Measurements from ENCODE around the gene MCF2L.

MCF2L gene

DNA sequence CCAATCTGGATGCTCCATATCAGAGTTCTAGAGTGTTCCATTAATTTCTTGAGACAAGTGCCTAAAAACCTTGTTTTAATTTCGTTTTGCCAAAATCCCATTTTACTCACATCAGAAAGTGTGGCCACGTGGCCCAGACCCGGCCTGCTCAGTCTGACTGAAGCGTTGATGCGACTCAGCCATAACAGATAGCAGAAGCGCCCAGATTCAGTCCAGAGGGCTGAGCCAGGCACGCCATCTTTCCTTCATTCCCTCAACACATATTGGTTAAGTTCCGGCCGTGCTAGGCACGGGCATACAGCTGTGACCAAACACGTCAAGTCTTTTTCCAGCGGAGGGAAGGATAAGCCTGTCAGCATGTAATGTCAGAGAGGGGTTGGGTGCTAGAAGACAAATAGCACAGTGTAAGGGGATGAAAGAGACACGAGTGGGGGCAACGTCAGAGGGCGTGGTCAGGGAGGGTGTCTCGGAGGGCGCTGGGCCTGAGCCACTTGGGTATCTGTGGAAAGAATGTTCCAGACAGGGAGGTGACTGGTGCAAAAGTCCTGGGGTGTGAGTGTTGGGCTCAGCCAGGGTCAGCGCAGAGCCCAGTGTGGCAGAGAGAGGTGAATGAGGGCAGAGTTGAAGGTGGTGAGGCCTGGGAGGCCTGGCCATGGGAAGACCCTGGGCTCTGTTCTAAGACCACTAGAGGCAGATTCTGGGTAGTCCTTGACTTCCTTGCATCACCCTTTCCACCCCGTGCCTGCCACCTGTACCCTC lies 156.7 kb downstream of the MCF2L start:
- DNase-seq (ENCODE audit: low spot score): no peak

DNA sequence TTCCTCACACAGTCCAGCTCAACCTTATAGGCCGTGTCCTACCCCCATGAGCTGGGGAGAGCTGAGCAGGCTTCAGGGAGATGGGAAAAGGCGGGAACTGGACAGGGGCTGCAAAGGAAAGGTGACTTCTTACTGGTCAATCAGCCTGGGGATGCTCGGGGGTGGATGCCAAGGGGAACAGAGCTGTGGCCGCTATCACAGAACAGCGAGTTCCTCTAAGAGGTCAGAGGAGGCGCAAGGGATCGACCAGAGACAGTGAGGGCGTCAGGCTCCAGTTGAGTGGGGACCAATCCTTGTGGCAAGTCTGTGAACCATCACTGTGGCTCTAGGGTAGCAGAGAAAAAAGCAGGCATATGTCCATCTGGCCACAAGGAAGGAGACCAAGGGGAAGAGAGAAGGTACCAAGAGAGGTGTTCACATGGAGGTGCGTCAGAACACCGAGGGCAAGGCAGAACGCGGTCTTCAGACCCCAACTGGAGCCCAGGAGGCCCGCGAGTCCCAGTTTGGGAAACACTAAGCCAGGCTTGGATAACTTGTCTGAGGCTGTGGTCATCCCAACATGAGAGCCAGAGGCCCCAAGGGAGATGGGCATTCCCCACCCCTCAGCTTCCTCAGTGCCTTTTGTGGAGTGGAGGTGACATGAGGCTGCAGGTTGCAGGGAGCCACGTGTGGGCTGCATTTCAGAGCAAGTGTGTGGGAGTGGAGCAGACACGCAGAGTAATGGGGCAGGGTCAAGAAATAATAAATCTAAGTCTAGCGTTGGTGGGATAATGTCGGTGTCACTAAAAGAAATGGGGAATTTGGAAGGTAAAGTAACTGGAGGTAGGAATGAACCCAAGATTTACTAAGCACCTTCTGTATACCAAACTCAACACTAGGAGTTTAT lies 157.5 kb downstream of the MCF2L start:
- DNase-seq (ENCODE audit: low spot score): no peak

DNA sequence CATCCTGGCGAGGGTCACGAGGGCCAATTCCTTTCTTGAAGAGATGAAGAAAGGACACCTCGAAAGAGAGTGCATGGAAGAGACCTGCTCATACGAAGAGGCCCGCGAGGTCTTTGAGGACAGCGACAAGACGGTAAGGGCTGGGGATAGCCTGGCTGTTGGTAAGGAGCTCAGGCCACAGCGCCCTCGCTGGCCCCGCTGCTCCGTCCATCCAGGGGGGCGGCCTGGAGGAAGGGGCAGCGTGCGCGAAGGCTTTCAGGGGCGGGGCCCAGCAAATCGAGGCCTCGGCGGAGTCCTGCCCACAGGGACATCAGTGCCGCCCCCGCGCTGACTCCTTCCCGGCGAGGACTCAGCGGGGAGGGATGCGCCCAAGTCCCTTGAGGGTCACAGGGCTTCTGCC lies 160.5 kb downstream of the MCF2L start:
- DNase-seq (ENCODE audit: low spot score): no peak

DNA sequence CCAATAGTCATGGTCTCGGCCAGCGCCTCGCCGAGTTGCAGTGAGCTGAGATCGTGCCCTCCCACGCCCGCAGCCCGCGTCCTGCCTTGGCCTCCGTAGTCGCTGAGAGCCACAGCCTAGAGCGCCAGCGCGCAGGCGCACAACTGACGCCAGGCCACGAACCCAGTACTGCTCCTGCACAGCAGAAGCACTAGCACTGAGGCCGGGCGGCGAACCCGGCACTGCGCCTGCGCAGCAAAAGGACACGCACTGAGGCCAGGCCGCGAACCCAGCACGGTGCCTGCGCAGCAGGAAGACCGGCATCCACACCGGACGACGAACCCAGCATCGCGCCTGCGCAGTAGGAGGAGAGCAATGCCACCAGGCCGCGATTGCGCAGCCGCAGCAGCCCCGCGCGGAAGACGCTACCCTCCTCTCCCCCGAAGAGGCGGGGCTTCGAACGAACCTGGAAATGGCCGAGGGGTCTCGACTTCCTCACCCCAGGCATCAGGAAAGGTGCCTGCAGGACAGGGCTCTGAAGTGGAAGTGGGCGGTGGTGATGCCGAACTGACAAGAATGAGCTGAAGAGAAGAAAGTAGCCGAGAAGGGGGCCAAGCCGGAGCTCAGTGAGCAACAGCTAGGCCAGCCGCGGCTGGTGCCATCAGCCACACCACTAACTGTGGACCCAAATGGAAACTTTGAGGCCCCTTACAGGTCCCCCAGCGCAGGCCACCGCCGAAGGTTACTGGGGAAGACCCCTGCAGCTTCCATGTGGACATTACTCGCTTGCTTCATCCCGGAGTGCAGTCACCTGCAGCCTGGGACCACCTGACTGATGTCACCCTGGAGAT lies 161.1 kb downstream of the MCF2L start:
- no peak for DNase-seq (ENCODE audit: low spot score)

DNA sequence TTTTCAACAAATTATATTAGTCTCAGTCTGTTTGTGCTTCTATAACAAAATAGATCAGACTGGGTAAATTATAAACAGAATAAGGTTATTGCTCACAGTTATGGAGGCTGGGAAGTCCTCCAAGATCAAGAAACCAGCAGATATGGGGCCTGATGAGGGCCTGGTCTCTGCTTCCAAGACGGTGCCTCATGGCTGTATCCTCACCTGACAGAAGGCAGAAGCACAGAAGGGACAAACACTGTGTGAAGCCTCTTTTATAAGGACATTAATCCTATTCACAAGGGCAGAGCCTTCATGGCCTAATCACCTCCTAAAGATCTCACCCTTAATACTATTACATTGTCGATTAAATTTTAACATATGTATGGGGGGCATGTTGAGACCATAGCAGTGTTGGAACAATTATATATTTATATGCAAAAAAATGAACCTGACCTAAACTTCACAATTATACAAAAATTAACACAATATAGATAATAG lies 166.3 kb downstream of the MCF2L start:
- no peak for DNase-seq (ENCODE audit: low spot score)

DNA sequence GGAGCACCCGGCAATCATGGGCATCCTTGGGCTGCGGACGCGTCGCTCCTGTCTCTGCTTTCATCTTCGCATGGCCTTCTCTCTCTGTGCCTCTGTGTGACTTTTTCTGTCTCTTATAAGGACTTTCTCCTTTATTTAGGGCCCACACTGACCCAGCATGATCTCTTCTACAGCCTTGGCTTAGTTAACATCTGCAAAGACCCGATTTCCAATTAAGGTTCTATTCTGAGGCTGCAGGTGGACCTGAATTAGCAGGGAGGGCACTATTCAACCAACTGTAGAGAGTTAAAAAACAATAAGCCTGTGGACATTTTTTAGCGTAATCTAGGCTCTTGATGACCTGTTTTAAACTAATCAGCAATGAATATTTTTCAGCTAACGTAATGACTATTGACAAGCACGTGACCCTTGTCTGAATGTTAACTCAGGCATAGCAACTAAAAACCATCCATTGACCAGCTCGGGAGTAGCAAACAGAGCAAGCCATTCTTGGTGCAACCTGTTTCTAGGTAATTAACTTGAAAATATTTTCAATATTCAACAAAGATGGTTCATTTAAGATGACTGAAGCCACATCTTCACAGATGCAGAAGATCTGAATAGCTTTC lies 168.8 kb downstream of the MCF2L start:
- DNase-seq (ENCODE audit: low spot score): no peak

DNA sequence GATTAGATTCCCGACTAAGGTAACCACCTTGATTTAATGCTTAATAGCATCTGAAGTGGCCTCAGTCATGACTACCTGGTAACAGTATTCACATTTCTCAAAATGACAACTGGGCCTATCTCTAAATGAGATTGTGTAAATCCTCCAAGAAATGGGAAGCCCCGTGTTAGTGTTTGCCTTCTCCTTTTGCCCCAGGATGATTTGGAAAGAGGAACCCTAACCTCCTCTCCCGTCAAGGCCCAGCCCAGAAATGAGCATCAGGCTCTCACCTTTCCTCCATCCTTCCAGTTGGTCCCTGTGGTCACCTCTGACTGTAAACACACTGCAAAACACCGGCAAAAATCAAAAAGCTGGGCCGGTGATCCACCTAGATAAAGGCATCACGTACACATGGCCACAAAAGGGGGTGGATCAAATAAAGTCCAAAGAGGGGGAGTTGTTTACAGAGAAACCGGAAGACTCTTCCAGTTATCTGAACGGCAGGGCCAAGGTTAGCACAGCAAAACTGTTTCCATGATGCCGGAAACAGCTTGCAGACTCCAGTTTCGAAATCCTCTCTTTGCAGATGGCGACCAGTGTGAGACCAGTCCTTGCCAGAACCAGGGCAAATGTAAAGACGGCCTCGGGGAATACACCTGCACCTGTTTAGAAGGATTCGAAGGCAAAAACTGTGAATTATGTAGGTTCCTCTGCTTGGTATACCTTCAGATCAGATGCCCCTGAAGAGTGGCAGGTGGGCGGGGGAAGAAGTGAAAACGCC lies 170.0 kb downstream of the MCF2L start:
- DNase-seq (ENCODE audit: low spot score): no peak

DNA sequence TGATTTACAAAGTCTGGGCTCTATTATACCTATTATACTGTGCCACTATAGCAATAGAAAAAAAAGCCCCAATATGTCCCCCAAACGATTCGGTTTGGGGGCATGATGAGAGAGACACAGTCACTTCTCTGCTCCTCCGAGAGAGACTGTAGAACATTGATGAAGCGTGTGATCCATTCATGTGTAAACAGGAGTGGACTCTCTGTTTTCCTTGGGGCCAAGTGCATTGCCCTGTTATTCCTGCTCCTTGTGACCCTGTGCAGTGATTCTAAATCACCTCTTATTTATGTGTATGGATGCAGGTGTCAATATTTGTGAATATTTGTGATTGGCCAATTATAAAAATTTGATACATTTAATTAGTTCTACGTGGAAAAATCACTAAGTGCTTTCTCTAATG lies 170.6 kb downstream of the MCF2L start:
- DNase-seq (ENCODE audit: low spot score): no peak

DNA sequence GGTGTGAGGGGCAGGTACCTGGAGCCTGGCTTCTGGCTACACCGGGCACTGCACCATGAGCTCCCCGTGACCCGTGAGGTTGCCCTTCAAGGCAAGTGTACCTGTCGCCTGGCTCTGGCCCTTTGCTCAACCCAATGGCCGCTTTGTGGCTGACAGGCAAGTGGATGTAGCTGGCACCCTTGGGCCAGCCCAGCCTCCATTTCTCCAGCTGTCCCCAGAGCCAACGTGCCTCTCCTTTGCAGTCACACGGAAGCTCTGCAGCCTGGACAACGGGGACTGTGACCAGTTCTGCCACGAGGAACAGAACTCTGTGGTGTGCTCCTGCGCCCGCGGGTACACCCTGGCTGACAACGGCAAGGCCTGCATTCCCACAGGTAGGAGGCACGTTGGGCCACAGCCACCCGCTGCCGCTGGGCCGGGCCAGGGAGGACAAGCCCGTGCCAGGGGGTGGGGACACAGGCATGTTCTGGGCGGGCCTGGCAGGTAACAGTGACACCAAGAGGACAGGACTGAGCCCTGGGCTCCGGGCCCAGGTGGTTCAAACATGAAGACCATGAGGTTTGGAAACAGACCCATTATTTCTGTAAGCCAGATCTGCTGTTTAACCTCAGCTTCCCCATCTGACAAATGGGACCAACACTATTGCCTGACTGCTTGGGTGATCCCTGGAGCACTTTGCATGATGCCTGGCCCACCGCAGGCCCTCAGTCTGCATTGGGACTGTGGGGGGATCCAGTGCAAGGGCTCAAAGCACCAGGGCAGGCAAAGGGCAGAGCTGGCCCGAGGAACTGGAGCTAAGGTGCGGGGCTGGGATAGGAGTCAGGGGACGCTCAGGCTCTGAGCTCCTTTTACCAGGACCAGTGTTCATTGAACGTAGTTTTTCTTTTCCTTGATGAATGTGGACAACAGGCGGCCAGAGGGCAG lies 171.9 kb downstream of the MCF2L start:
- DNase-seq (ENCODE audit: low spot score): no peak

DNA sequence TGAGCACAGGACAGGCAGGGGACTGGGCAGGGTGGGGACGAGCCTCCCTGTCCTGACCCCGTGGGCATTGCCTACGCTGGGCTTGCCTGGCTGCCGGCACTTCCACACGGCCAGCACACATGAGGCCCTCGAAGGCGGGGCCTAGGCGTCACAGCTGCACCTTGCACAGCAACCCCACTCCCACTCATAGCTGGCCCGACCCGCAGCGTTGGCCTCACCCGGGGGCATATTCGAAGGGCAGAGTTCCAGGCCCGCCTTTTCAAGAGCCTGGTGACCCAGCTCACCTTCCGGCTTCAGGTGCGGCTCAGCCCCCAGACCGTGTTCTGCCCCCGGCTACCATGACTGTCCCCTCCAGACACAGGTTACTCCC lies 172.6 kb downstream of the MCF2L start:
- DNase-seq (ENCODE audit: low spot score): no peak

DNA sequence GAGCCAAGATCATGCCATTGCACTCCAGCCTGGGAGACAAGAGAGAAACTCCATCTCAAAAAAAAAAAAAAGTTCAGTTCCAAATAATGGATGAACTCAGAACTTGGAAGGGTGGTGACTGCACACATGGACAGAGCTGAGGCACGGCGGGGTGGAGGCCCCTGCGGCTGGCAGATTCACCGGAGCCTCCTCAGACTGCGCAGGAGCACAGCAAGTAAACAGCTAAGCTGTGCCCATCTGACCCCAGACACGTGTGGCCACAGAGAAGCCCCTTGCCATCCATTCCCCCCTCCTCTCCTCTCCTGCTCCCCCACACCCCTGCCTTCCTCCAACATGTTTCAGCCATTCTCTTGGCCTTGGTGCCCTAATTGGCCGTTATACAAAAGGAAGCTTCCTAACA lies 173.9 kb downstream of the MCF2L start:
- DNase-seq (ENCODE audit: low spot score): no peak

DNA sequence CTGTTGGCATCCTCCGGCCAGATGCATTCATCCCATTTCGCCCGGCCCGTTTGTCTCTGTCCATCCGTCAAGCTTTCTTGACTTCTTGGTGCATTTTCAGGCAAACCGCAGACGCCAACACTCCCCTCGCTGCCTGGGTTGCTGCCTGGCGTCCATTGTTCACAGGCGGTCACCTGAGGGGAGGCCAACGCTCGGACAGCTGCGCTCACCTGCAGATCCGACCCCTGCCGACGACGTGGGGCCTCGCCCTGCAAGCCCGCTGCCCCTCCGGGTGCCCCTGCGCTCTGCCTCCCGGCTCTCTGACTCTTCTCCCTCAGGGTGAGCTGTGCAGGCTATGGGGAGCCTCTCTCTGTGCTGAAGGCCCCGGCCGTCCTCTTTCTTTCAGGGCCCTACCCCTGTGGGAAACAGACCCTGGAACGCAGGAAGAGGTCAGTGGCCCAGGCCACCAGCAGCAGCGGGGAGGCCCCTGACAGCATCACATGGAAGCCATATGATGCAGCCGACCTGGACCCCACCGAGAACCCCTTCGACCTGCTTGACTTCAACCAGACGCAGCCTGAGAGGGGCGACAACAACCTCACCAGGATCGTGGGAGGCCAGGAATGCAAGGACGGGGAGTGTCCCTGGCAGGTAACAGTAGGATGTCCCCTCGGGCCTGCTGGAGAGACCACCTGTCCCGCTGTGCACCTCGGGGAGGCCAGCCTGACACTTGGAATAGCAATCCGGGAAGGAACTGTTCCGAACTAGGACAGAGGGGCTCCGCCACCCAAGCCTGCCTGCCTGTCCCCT lies 174.6 kb downstream of the MCF2L start:
- DNase-seq (ENCODE audit: low spot score): no peak

DNA sequence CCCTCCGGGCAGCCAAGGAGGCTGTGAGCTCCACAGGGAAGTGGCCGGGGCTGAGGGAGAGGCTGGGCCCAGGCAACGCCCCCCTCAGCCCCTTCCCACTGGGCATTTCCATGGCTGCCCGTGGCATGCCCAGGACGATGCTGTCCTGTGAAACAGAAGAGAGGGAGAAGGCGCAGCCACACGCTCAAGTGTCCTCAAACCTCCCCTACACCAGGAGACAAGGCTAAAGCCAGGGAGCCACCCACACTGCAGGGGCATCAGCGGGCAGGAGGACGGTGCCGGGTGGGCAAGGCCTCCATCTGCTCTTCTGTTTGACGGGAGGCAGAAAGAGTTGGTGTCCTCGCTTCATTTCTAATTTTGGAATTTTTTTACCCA lies 175.2 kb downstream of the MCF2L start:
- no peak for DNase-seq (ENCODE audit: low spot score)

DNA sequence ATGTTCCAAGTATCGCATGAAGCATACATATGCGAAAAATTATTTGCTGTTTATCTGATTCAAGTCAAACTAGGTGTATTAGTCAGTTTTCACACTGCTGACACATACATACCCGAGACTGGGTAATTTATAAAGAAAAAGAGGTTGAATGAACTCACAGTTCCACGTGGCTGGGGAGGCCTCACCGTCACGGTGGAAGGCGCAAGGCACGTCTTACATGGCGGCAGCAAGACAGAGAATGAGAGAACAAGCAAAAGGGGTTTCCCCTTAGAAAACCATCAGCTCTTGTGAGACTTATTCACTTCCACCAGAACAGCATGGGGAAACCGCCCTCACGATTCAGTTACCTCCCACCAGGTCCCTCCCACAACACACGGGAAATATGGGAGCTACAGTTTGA lies 176.5 kb downstream of the MCF2L start:
- no peak for DNase-seq (ENCODE audit: low spot score)

DNA sequence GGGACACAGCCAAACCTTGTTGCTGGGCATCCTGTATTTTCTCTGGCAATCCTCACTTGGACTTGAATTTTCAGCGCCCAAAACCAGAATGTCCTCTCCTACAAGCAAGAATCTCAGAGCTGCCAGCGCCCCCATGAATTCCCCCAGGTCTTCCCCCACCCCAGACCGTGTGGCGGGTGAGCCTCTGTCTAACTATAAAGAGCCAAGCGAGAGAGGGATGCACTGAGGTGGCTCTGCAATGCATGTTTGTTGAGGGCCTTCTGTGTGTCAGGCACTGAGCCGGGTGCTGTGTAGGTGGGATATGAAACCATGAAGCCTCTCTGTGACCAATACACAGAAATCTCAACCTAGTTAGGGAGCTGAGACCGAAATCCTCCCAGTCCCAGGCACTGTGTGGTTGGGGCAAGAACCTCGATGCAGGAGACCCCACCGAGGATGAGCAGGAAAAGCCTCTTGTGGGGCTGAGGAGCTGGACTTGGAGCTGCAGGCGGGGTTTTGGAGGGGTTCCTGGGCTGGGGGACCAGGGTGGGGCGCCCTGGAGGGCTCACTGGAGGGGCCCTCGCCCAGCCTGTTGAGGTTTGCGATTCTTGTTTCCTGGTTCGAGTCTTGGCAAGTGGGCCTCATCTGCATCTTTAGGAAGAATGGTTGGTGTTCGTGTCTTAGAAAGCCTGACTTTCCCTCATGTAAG lies 177.0 kb downstream of the MCF2L start:
- DNase-seq (ENCODE audit: low spot score): no peak

DNA sequence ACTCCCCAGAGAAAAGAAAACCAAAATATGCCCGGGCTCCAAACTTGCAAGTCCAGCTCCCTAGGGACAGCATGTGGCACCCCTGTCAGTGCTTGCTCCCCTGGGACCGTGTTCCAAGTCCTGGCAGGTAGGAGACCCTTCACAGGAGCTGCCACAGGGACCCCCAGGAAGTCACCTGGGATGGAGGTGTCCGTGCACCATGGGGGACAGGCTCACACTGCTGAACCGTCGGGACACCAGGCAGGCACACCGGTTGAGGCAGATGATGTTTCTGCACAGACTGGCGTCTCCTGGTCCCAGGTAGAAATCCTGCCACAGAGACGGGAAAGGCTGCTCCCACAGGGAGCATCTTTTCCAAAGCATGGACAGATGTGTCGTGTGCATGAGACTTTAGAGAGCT lies 177.7 kb downstream of the MCF2L start:
- no peak for DNase-seq (ENCODE audit: low spot score)

DNA sequence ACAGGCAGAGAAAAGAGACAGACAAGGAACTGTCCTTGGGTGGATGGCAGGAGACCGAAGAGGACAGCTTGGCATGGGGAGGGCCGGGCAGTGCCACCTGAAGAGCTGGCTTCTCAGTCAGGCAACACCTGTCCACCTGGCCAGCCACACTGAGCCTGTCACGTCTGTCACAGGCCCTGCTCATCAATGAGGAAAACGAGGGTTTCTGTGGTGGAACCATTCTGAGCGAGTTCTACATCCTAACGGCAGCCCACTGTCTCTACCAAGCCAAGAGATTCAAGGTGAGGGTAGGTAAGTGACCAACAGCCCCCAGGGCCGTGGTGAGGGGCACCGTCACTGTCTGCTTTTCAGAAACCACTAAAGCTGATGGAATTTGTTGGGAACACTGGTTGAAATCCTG lies 178.2 kb downstream of the MCF2L start:
- no peak for DNase-seq (ENCODE audit: low spot score)

DNA sequence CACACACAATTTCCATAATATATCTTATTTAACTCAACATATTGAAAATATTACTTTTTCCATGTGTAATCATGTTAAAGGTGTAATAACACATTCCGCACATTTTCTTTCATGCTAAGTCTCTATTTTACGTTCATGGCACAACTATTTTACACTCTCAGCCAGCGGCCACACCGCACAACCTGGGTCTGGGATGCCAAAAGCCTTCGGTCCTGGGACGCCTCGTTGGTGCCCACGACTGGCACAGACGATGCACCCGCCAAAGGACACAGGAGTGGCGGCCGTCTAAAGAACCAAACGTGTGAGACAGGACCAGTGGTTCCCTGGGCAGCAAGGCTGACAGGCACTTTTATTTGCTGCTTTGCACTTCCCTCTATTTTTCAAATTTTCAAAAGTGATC lies 179.4 kb downstream of the MCF2L start:
- no peak for DNase-seq (ENCODE audit: low spot score)
